C4-2B (cell line): ENCODE results near the gene COPS8.

Source experiments
- H3K27ac ChIP-seq: fragments of 450-650 bp; 2 replicates; pipeline ENCODE4 v1.5.1; 2017
- CTCF ChIP-seq: fragments of 450-650 bp; conservative IDR thresholded peaks from 2 replicates; pipeline ENCODE4 v1.5.1; 2017; ENCODE audit warnings: mild to moderate bottlenecking
- ZFX ChIP-seq: fragments of 450-650 bp; IDR thresholded peaks from 2 replicates; pipeline ENCODE4 v1.6.1; 2017

Gene COPS8

GRCh38 chr2:237058423-237058822, 27.3 kb upstream of the COPS8 start:
- H3K27ac ChIP-seq: no peak overlapping the region; the same call in 1 of the 2 replicates
- TF ChIP-seq CTCF (no peak), ZFX (no peak)

DNA sequence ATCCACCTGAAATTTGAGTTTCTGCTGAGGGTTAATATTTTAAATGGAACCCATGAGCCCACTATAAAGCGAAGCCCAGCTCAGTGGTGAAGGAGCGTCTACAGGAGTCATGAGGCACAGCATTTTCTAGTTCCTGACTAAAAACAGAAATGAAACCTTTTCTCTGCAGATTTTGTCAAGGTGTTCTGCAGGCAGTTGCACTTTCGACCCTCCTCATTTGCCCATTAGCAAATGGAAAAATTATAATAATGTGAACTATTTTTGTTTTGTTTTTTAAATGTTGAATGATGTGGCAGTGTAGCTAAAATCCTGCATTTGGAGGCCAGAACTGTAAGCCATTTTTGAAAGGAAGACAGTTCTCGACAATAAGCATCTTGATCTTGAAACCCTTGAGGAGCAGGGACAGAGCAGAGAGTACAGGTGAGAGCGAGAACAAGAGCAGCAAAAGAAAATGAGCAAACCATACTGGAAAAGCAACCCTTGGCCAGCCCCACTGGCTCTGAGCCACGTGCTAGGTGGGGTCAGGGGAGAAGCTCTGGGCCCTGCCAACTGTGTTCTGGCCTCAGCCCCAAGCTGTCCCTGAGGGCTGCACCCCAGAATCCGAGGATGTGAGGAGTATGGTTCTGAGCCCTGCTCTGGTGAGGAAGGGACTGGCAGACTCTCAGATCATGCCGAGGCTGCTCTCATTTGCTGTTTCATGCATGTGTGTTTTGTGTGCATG, 26.4 kb upstream of the COPS8 start:
- peak overlapping the region; percentile 47; the same call in 1 of the 2 replicates for H3K27ac ChIP-seq
- TF ChIP-seq ZFX: no peak
- TF ChIP-seq CTCF: no peak

DNA sequence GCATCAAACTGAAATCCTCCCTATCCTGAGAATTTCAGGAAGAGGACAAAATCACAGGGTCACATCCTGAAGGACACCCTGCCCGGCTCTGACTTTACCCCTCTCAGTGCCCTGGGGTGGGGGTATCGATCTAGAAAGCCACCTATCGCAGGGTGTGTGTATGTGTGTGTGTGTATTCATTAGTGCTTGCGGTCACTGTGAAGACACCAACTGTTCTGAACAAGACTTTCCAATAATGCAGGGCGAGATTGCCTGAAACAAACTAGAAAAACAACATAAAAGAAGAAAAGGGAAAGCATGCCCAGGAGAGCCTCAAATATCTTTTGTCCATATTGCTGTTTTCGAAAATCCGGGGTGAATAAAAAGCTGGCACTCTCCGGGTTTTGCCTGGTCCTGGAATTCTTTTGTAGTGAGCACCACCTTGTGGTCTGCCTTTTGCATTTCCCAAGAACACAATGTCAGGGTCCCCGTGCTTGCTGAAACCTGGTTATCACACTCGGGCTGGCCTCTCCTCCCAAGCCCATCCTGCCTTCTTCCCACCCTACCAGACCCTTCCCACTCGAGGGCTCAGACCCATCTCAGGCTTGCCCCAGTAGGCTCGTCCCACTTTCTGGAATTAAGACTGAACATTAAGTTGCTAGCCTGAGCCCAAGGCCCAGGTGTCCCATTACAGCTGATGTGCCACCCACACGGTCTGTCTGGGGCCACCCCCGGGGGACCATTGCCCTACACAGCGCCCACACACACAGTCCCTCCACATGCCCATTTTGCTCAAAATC, 25.0 kb upstream of the COPS8 start:
- TF ChIP-seq CTCF (peak; percentile 79), ZFX (no peak)
- peak overlapping the region; percentile 47; the same call in 1 of the 2 replicates for H3K27ac ChIP-seq

DNA sequence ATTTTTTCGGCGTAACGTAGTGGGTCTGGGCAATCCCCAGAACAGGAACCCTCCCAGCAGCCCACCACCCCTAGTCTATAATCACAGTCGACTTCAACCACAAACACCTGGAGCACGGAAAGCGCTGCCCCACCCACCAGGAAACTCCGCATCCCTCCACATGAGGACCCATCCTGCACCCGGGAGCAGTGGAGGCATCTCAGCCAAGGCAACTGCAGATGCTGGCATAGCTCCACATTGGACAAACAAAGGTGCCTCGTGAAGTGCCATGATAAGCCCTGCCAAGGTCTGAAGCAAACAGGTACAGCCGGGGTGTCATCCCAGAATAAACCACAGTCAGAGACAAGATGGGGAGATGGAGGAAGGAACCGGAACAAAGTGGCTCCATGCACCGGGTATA, 24.3 kb upstream of the COPS8 start:
- TF ChIP-seq CTCF (no peak), ZFX (no peak)
- H3K27ac ChIP-seq: peak overlapping the region; percentile 47; the same call in 1 of the 2 replicates

DNA sequence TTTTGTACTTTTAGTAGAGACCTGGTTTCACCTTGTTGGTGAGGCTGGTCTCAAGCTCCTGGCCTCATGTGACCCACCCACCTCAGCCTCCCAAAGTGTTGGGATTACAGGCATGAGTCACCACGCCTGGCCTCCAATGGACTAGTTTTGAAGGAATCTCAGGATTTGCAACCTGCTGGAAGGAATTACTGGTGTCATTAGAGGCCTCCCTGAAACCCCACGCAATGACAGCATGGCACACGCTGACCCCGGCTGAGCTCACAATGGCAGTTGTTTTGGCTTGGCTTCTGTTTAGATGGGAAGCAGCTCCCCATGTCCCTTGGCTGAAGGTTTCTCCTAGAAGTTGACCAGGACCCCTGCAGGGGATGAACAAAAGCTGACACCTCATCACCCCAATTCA, 23.1 kb upstream of the COPS8 start:
- H3K27ac ChIP-seq: peak overlapping the region; percentile 47; the same call in 1 of the 2 replicates
- TF ChIP-seq CTCF (no peak), ZFX (no peak)

DNA sequence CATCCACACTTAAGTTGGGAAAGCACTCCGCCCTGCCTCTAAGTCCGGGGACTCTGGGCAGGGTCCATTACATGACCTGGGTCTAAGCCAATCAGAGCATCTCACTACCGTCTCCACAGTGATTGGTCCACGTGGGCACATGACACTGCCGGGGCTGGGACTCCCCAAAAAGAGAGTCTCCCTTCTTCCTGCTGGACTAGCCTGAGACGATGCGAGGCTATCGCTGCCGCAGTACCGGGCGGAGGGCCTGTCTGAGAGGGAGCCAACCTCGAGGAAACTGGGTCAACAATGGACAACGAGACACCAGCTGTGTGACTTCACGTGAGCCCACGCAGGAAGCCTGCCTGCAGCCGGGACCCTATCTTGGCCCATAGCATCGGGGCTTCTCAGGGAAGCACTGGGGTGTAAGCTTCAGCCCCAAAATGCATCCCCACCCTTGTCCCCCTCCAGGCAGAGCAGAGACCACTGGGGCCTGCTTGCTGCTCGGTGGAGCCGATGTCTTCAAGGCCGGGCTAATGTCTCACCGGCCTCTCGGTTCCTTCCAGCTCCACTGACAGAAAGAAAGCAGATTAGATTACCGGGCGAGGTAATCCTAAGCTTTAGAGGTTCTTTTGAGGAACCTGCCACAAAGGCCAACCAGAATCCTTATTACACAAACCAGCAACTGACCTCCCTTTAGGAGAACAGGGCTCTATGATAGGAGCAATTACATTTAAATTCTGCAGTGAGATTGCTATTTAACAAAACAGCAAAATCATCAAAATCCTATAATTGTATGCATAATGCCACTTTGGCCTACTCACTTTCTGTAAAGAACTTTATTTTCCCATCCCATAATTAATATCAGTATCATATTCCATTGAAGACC, 21.3 kb upstream of the COPS8 start:
- TF ChIP-seq ZFX: no peak
- H3K27ac ChIP-seq: no peak overlapping the region

- no peak for TF ChIP-seq CTCF
- TF ChIP-seq ZFX: no peak
- H3K27ac ChIP-seq: no peak overlapping the region
Measured at GRCh38 chr2:237065071-237065377, 20.7 kb upstream of the COPS8 start.
